ENCODE results near the gene HS3ST6.
A peak's percentile ranks its signal among the peaks of the same experiment; 100 is the strongest.

The HS3ST6 gene

DNA sequence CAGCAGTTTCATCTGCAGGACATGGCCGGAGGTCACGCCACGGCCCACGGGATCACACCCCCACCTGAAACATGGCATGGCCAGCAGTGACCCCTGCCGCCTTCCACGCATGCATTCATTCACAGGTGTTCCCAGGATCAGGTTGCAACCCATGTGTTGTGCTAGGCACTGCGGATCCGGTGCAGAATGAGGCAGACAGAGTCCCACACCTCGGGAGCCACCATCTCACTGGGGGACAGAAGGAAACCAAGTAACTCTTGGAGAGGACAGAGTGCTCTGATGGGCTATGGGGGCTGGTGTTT is 29.1 kb upstream of the HS3ST6 start:
- Histone ChIP-seq H3K4me3 (ENCODE audit: insufficient read depth, low read depth, low read length, poor library complexity, severe bottlenecking) (no peak overlapping the region), H3K27ac (ENCODE audit: insufficient read depth, low read length, poor library complexity, severe bottlenecking) (no peak overlapping the region), H3K9me3 (ENCODE audit: control insufficient read depth, low read length) (no peaks in the 10 kb centered on the region), H3K36me3 (ENCODE audit: control insufficient read depth, insufficient read depth, low read length) (no peaks in the 10 kb centered on the region), H3K4me1 (ENCODE audit: control insufficient read depth, insufficient read depth, low read length, poor library complexity, severe bottlenecking) (peaks cover 5% of the 10 kb centered on the region), H3K27me3 (replicated peaks; ENCODE audit: control insufficient read depth, insufficient read depth, low read length, poor library complexity, severe bottlenecking) (no peaks in the 10 kb centered on the region)
- DNase-seq: no peak

DNA sequence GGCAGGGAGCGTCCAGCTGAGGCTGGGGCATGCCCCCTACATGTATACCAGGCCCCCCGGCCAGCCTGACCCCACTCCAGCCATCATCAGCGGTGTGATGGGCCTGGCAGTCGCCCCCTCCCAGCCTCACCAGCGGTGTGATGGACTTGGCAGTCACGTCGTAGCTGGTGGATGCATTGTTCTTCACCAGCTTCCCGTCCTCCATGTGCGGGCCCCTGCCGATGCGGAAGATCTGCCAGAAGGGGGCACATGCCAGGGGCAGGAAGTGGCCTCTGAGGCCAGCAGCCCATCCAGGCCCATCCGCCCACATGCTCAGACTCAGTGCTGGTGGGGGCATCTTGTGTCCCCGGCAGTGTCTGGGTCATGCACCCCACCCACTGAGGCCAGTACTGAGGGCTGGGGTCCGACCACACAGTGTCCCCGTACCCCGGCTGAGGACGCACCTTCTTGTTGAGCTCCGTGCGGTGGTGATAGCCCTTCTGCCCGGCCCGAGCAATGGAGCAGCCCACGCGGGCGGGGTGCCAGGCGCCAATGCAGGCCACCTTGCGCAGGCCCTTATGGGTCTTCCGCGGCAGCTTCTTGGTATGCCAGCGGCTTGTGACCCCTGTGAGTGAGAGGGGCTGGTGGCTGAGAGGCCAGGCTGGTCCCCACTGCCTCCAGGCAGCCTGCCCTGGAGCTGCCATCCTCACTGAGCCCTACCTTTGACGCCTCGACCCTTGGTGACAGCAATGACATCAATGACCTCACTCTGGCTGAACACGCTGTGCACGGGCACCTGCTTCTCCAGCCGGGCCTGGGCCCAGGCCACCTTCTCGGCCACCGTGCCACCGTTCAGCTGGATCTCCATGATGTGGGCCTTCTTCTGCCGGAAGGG is 28.5 kb upstream of the HS3ST6 start:
- no peak overlapping the region for H3K4me3 ChIP-seq (ENCODE audit: insufficient read depth, low read depth, low read length, poor library complexity, severe bottlenecking)
- no peaks in the 10 kb centered on the region for H3K36me3 ChIP-seq (ENCODE audit: control insufficient read depth, insufficient read depth, low read length)
- peaks cover 9% of the 10 kb centered on the region for H3K4me1 ChIP-seq (ENCODE audit: control insufficient read depth, insufficient read depth, low read length, poor library complexity, severe bottlenecking)
- H3K9me3 ChIP-seq (ENCODE audit: control insufficient read depth, low read length): no peaks in the 10 kb centered on the region
- no peak overlapping the region for H3K27ac ChIP-seq (ENCODE audit: insufficient read depth, low read length, poor library complexity, severe bottlenecking)
- no peaks in the 10 kb centered on the region for H3K27me3 ChIP-seq (replicated peaks; ENCODE audit: control insufficient read depth, insufficient read depth, low read length, poor library complexity, severe bottlenecking)
- no peak for DNase-seq

DNA sequence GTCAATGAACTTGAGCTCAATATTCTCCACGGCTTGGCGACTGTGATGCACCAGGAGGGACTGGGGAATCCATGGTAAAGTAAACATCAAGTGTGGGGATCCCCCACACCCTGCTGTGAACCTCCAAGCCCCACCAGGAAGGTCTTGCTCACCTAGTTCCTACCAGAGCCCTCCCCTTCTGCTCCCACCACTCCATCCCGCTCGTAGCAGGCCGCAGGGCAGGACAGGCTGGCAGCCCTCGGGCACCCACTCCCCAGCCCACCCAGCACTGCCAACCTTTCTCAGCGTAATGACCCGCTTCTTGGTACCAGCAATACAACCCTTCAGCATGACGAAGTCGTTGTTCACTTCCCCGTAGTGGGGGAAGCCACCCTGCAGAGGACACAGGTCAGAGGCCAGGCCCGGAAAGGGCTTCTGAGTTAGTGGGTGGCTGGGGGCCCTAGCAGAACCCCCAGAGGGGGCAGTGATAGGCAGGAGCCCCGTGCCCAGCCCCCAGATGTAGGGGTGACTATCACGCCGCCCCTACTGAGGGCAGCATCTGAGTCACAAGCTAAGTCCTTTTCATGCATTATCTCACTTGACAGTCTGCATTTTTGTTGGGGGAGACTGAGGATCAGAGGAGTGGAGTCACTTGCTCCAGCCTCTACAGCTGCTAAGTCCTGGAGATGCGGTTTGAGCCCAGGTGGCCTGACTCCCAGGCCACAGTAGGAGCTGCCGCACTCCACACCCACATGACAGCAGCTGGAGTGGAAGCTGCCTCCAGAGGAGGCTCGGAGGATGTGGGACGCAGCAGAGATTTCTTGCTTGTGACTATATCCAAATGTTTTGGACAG is 27.6 kb upstream of the HS3ST6 start:
- Histone ChIP-seq H3K9me3 (ENCODE audit: control insufficient read depth, low read length) (no peaks in the 10 kb centered on the region), H3K4me1 (ENCODE audit: control insufficient read depth, insufficient read depth, low read length, poor library complexity, severe bottlenecking) (peaks cover 9% of the 10 kb centered on the region), H3K4me3 (ENCODE audit: insufficient read depth, low read depth, low read length, poor library complexity, severe bottlenecking) (no peak overlapping the region), H3K36me3 (ENCODE audit: control insufficient read depth, insufficient read depth, low read length) (no peaks in the 10 kb centered on the region), H3K27ac (ENCODE audit: insufficient read depth, low read length, poor library complexity, severe bottlenecking) (no peak overlapping the region), H3K27me3 (replicated peaks; ENCODE audit: control insufficient read depth, insufficient read depth, low read length, poor library complexity, severe bottlenecking) (no peaks in the 10 kb centered on the region)
- no peak for DNase-seq

DNA sequence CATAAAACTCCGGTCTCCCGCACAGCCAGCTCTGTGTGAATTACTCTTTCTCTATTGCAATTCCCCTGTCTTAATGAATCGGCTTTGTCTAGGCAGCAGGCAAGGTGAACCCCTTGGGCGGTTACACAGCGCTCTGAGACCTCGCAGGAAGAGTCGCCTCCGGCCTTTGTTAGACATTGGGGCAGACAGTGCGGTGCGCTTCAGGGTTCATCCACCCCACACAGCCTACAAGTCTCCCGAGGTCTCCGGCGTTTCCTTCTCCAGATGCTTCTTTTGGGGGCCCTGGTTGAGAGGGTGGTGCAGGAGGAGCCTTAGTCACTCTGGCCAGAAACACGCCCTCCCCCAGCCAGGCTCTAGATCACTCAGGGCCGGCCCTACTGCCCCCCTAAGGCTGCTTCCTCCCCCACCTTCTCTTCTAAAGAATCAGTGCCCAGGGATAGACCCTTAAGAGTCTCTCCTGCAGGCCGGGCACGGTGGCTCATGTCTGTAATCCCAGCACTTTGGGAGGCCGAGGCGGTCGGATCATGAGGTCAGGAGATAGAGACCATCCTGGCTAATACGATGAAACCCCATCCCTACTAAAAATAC is 26.5 kb upstream of the HS3ST6 start:
- Histone ChIP-seq H3K36me3 (ENCODE audit: control insufficient read depth, insufficient read depth, low read length) (no peaks in the 10 kb centered on the region), H3K4me3 (ENCODE audit: insufficient read depth, low read depth, low read length, poor library complexity, severe bottlenecking) (no peak overlapping the region), H3K9me3 (ENCODE audit: control insufficient read depth, low read length) (no peaks in the 10 kb centered on the region), H3K27me3 (replicated peaks; ENCODE audit: control insufficient read depth, insufficient read depth, low read length, poor library complexity, severe bottlenecking) (no peaks in the 10 kb centered on the region), H3K4me1 (ENCODE audit: control insufficient read depth, insufficient read depth, low read length, poor library complexity, severe bottlenecking) (peaks cover 9% of the 10 kb centered on the region), H3K27ac (ENCODE audit: insufficient read depth, low read length, poor library complexity, severe bottlenecking) (no peak overlapping the region)
- DNase-seq: no peak

DNA sequence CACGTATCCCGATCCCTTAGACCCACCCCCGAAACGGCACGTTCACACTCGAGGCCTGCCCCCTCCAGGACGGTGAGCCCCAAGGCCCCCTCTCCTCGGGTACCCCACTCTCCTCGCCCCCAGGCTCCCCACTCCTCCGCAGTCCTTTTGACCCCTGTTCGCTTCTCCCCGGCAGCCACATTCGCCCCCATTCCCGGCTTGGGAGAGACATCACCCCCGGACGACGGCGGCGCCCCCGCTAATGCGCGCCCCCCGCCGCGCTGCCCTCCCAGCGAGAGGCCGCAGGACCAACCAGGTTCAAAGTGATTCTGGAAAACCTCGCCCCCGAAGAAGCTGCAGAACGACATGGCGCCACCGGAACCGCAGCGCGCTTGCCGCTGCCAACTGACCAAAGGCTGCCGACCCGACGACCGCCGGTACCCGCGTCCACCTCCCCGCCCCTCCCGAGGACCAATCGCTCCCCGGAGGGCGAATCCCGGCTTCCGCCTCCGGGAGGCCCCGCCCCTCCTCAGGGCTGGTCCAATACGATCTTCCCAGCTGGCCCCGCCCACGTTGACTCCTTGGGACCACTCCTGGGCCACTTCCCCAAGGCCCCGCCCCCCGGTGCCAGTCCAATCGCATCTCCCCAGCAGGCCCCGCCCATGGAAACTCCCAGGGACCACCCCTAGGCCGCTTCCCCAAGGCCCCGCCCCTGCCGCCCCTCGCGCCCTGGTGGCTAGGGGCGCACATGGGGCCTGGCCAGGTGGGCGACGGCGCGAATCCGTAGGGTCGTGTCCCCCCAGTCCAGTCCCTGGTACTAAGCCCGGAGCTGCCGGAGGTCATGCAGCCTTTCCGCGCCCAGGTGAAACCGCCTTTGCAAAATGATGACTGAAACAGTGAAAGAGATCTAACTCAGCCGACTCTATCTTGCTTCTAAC is 24.9 kb upstream of the HS3ST6 start, which contains the start of gene MSRB1:
Gene MSRB1 (minus strand): TSS at position 390 of the 917 bp plus-strand sequence. CDS start 43 bp downstream, at position 347.
- Histone ChIP-seq H3K9me3 (ENCODE audit: control insufficient read depth, low read length) (no peaks in the 10 kb centered on the region), H3K4me1 (ENCODE audit: control insufficient read depth, insufficient read depth, low read length, poor library complexity, severe bottlenecking) (peaks cover 9% of the 10 kb centered on the region), H3K27me3 (replicated peaks; ENCODE audit: control insufficient read depth, insufficient read depth, low read length, poor library complexity, severe bottlenecking) (no peaks in the 10 kb centered on the region), H3K27ac (ENCODE audit: insufficient read depth, low read length, poor library complexity, severe bottlenecking) (peak within 1 kb of the TSS; percentile 70), H3K4me3 (ENCODE audit: insufficient read depth, low read depth, low read length, poor library complexity, severe bottlenecking) (peak within 1 kb of the TSS; percentile 95), H3K36me3 (ENCODE audit: control insufficient read depth, insufficient read depth, low read length) (peaks cover 15% of the 10 kb centered on the region)
- peak; percentile 97 to 99 (median 99) for DNase-seq

DNA sequence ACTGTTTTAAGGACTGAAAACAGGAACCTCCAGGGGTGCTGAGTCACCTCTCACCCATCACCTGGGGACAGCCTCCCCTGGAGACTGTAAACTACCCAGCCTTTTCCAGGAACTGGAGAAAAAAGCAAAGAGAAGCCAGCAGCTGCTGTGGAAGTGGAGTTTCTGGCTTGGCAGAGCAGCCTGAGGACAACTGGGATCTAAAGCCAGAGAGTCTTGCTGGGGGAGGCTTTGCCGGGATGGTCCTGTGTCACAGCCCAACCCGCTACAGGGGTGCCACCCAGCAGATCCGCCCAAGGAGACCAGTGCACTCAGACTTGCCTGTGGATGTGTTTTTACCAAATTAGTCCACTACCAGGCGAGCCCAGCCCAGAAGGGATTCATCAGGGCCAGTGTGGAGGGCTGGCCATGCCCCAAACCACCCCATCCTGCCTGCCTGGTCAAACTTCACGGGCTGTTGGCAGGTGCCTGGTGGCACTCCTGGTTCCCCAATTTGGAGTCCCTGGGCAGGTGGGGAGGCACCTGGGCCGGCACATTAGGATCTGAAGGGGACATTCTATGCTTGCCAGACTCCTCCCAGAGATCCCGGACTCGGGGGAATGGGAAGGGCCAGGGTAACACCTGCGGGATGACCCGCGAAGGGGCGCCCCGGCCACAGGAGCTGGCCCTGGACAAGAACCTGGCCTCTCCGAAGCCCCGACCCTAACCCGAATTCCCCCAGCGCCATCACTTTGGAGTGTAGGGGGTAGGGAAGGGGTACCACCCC is 24.0 kb upstream of the HS3ST6 start:
- Histone ChIP-seq H3K27ac (ENCODE audit: insufficient read depth, low read length, poor library complexity, severe bottlenecking) (peak overlapping the region; percentile 70), H3K9me3 (ENCODE audit: control insufficient read depth, low read length) (no peaks in the 10 kb centered on the region), H3K4me1 (ENCODE audit: control insufficient read depth, insufficient read depth, low read length, poor library complexity, severe bottlenecking) (peaks cover 9% of the 10 kb centered on the region), H3K4me3 (ENCODE audit: insufficient read depth, low read depth, low read length, poor library complexity, severe bottlenecking) (peak overlapping the region; percentile 95), H3K27me3 (replicated peaks; ENCODE audit: control insufficient read depth, insufficient read depth, low read length, poor library complexity, severe bottlenecking) (no peaks in the 10 kb centered on the region), H3K36me3 (ENCODE audit: control insufficient read depth, insufficient read depth, low read length) (peaks cover 17% of the 10 kb centered on the region)
- no peak for DNase-seq

DNA sequence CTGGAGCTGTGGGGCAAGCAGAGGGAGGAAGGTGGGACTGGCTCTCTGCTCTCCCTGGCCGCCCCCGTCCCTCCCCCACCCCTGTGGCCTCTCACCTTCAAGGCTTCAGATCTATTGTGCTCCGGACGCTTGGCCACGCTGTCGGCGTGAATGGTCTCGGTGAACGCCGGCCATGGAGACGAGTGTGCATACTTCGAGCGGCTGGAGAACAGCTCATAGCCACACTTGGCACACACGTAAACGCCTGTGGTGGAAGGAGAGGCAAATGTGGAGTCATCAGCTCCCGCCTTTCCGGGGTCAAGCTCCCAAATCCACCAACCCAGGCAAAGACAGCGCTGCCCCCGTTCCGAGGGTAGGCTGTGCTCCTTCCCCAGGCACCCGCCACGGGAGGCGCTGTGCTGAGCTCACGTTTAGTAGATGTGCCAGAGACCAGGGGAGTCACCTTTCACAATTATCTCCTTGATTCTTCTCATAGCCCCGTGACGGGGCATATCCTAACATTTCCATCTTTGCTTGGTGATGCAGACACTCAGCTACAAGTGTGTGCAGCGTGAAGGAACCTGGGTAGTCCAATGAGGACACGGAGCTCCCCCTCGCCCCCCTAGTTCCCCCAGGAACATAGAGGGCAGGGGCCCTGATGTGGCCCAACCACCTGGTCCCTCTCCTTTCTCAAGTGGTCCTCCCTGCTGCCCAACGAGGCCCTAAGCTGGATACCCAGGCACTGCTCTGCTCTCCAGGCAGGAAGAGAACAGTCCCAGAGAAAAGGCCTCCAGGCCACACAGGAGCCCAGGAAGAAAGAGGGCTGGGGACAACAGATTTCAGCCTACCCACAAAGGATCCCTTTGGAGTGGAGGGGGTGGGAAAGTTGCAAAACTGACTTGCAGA is 23.2 kb upstream of the HS3ST6 start:
- Histone ChIP-seq H3K36me3 (ENCODE audit: control insufficient read depth, insufficient read depth, low read length) (peaks cover 17% of the 10 kb centered on the region), H3K4me3 (ENCODE audit: insufficient read depth, low read depth, low read length, poor library complexity, severe bottlenecking) (no peak overlapping the region), H3K9me3 (ENCODE audit: control insufficient read depth, low read length) (no peaks in the 10 kb centered on the region), H3K27ac (ENCODE audit: insufficient read depth, low read length, poor library complexity, severe bottlenecking) (no peak overlapping the region), H3K4me1 (ENCODE audit: control insufficient read depth, insufficient read depth, low read length, poor library complexity, severe bottlenecking) (peaks cover 9% of the 10 kb centered on the region), H3K27me3 (replicated peaks; ENCODE audit: control insufficient read depth, insufficient read depth, low read length, poor library complexity, severe bottlenecking) (no peaks in the 10 kb centered on the region)
- no peak for DNase-seq

DNA sequence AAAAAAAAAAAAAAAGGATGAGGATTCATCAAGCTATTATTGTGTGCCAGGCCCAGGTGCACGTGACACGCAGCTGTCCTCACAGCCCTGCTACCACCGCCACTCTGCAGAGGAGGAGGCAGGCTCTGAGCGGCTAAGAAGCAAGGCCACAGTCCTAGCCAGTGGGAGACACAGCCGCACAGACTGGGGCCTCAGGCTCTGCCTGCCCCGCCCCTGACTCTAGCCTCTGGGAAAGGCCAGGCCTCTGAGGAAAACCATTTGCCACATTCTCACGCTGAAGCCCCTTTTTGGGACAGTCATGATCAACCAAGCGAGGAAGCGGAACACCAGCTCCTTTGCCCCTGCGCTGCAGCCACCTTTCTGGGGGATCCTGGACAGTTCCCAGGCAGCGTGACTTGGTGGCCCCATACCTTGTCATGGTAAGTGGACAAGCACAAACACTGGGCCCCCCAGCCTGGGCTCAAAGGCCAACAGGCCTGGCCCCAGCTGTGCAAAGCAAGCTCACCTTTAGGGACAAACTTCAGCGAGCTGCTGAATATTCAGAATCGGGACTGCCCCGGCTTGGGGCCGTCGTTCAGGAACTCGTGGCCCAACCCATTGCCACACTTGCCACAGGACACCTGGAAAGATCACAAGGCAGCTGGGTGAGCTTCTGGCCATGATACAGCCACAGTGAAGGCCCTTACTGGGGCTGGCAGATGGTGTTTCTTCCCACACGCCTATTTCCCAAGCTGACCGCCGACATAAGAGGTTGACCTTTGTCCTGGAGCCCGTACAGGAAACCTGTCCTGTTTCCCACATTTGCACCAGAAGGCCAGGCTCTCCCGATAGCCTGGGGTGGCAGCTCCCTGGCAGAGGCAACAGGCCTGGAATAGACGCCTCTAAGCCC is 22.3 kb upstream of the HS3ST6 start:
- no peak overlapping the region for H3K4me3 ChIP-seq (ENCODE audit: insufficient read depth, low read depth, low read length, poor library complexity, severe bottlenecking)
- no peak overlapping the region for H3K27ac ChIP-seq (ENCODE audit: insufficient read depth, low read length, poor library complexity, severe bottlenecking)
- no peak for DNase-seq

More for the DNA sequence above, 22.3 kb upstream of the HS3ST6 start:
- Histone ChIP-seq H3K9me3 (ENCODE audit: control insufficient read depth, low read length) (no peaks in the 10 kb centered on the region), H3K27me3 (replicated peaks; ENCODE audit: control insufficient read depth, insufficient read depth, low read length, poor library complexity, severe bottlenecking) (no peaks in the 10 kb centered on the region), H3K36me3 (ENCODE audit: control insufficient read depth, insufficient read depth, low read length) (peaks cover 17% of the 10 kb centered on the region), H3K4me1 (ENCODE audit: control insufficient read depth, insufficient read depth, low read length, poor library complexity, severe bottlenecking) (peaks cover 9% of the 10 kb centered on the region)

Measured in effector memory CD4-positive, alpha-beta T cell (primary cell).